T-helper 1 cell treated with Interleukin-12 subunit alpha and Interleukin-12 subunit beta and Interleukin-4 antibody, amounts not matched to agents 30 μg/mL and 1 μg/mL, for 36 hours (primary cell): ENCODE measurements around the gene CENATAC.
"Not testable (repeated sequence)": the region's sequence is repeated elsewhere in the genome, so short reads cannot be mapped to it uniquely, and the experiment has no call there.

Experiments used
- H3K27ac Mint-ChIP-seq: one replicate; pipeline ENCODE4 v1.8.0; 2021; ENCODE audit warnings: mild to moderate bottlenecking, mixed read lengths
- H3K27me3 Mint-ChIP-seq: one replicate; pipeline ENCODE4 v1.8.0; 2021; ENCODE audit warnings: low read depth, mixed read lengths
- H3K36me3 Mint-ChIP-seq: one replicate; pipeline ENCODE4 v1.8.0; 2021; ENCODE audit warnings: low read depth, mixed read lengths
- H3K4me1 Mint-ChIP-seq: one replicate; pipeline ENCODE4 v1.8.0; 2021; ENCODE audit warnings: low read depth, mixed read lengths
- H3K4me3 Mint-ChIP-seq: one replicate; pipeline ENCODE4 v1.8.0; 2021; ENCODE audit warnings: mild to moderate bottlenecking, moderate library complexity, mixed read lengths
- H3K9me3 Mint-ChIP-seq: one replicate; pipeline ENCODE4 v1.8.0; 2021; ENCODE audit warnings: mixed read lengths

CENATAC gene

GRCh38 chr11:119014209-119014924, 16.4 kb downstream of the CENATAC start:
- Mint-ChIP-seq H3K27ac (no peak overlapping the region), H3K27me3 (no peaks in the 10 kb centered on the region), H3K9me3 (no peaks in the 10 kb centered on the region), H3K4me1 (peaks cover 16% of the 10 kb centered on the region), H3K4me3 (no peak overlapping the region), H3K36me3 (peaks cover 59% of the 10 kb centered on the region)

- Mint-ChIP-seq H3K27me3 (no peaks in the 10 kb centered on the region), H3K4me1 (peaks cover 22% of the 10 kb centered on the region), H3K9me3 (no peaks in the 10 kb centered on the region), H3K36me3 (peaks cover 64% of the 10 kb centered on the region), H3K4me3 (no peak overlapping the region), H3K27ac (peak overlapping the region; percentile 13)
Measured at GRCh38 chr11:119015054-119015611, 17.2 kb downstream of the CENATAC start.

- Mint-ChIP-seq H3K36me3 (peaks cover 64% of the 10 kb centered on the region), H3K4me1 (peaks cover 24% of the 10 kb centered on the region), H3K4me3 (peak overlapping the region; percentile 28), H3K27me3 (no peaks in the 10 kb centered on the region), H3K9me3 (no peaks in the 10 kb centered on the region), H3K27ac (peak overlapping the region; percentile 26)
Measured at GRCh38 chr11:119016216-119017009, 18.5 kb downstream of the CENATAC start.

GRCh38 chr11:119017377-119017776, 19.4 kb downstream of the CENATAC start:
- H3K9me3 Mint-ChIP-seq, H3K27me3 Mint-ChIP-seq: not testable (repeated sequence)
- Mint-ChIP-seq H3K36me3 (peaks cover 71% of the 10 kb centered on the region), H3K4me1 (peaks cover 29% of the 10 kb centered on the region), H3K27ac (peak overlapping the region; percentile 100), H3K4me3 (peak overlapping the region; percentile 100)

- peaks cover 64% of the 10 kb centered on the region for H3K36me3 Mint-ChIP-seq
- H3K4me3 Mint-ChIP-seq: peak within 1 kb of the TSS; percentile 100
- H3K4me1 Mint-ChIP-seq: peaks cover 29% of the 10 kb centered on the region
- H3K27me3 Mint-ChIP-seq: no peaks in the 10 kb centered on the region
- H3K27ac Mint-ChIP-seq: peak within 1 kb of the TSS; percentile 100
- H3K9me3 Mint-ChIP-seq: no peaks in the 10 kb centered on the region
Measured at GRCh38 chr11:119018074-119018938, 20.4 kb downstream of the CENATAC start, which contains the start of the genes RPS25 and TRAPPC4. Gene RPS25 (minus strand): TSS chr11:119018343. CDS start chr11:119018284, 59 bp downstream. Gene TRAPPC4 (plus strand): TSS chr11:119018766. CDS start chr11:119018796, 30 bp downstream.

- Mint-ChIP-seq H3K36me3 (peaks cover 66% of the 10 kb centered on the region), H3K27me3 (no peaks in the 10 kb centered on the region), H3K4me1 (peaks cover 35% of the 10 kb centered on the region), H3K9me3 (no peaks in the 10 kb centered on the region), H3K4me3 (peak overlapping the region; percentile 100), H3K27ac (peak overlapping the region; percentile 100)
Measured at GRCh38 chr11:119019996-119020395, 22.1 kb downstream of the CENATAC start.

- Mint-ChIP-seq H3K4me3 (peak overlapping the region; percentile 58), H3K9me3 (no peaks in the 10 kb centered on the region), H3K4me1 (peaks cover 22% of the 10 kb centered on the region), H3K27me3 (no peaks in the 10 kb centered on the region), H3K27ac (peak overlapping the region; percentile 78), H3K36me3 (peaks cover 57% of the 10 kb centered on the region)
Measured at GRCh38 chr11:119021631-119022030, 23.7 kb downstream of the CENATAC start.

GRCh38 chr11:119023741-119024140, 25.8 kb downstream of the CENATAC start:
- Mint-ChIP-seq H3K9me3 (no peaks in the 10 kb centered on the region), H3K4me3 (no peak overlapping the region), H3K27me3 (no peaks in the 10 kb centered on the region), H3K36me3 (peaks cover 41% of the 10 kb centered on the region), H3K4me1 (peaks cover 24% of the 10 kb centered on the region), H3K27ac (no peak overlapping the region)

GRCh38 chr11:119024430-119025098, 26.6 kb downstream of the CENATAC start:
- H3K4me3 Mint-ChIP-seq: no peak overlapping the region
- peaks cover 32% of the 10 kb centered on the region for H3K4me1 Mint-ChIP-seq
- H3K27me3 Mint-ChIP-seq: no peaks in the 10 kb centered on the region
- peaks cover 41% of the 10 kb centered on the region for H3K36me3 Mint-ChIP-seq
- H3K27ac Mint-ChIP-seq: peak overlapping the region; percentile 52
- H3K9me3 Mint-ChIP-seq: no peaks in the 10 kb centered on the region

GRCh38 chr11:119025099-119025473, 27.1 kb downstream of the CENATAC start:
- Mint-ChIP-seq H3K4me1 (peaks cover 31% of the 10 kb centered on the region), H3K4me3 (no peak overlapping the region), H3K27ac (no peak overlapping the region), H3K36me3 (peaks cover 36% of the 10 kb centered on the region), H3K27me3 (no peaks in the 10 kb centered on the region), H3K9me3 (no peaks in the 10 kb centered on the region)

- Mint-ChIP-seq H3K4me1 (peaks cover 30% of the 10 kb centered on the region), H3K9me3 (no peaks in the 10 kb centered on the region), H3K4me3 (no peak overlapping the region), H3K36me3 (peaks cover 35% of the 10 kb centered on the region), H3K27me3 (no peaks in the 10 kb centered on the region), H3K27ac (peak overlapping the region; percentile 41)
Measured at GRCh38 chr11:119025541-119025940, 27.6 kb downstream of the CENATAC start.

- peaks cover 30% of the 10 kb centered on the region for H3K4me1 Mint-ChIP-seq
- no peaks in the 10 kb centered on the region for H3K9me3 Mint-ChIP-seq
- H3K27me3 Mint-ChIP-seq: no peaks in the 10 kb centered on the region
- H3K27ac Mint-ChIP-seq: no peak overlapping the region
- H3K36me3 Mint-ChIP-seq: peaks cover 34% of the 10 kb centered on the region
- no peak overlapping the region for H3K4me3 Mint-ChIP-seq
Measured at GRCh38 chr11:119025978-119026766, 28.2 kb downstream of the CENATAC start.

- Mint-ChIP-seq H3K36me3 (peaks cover 26% of the 10 kb centered on the region), H3K27me3 (no peaks in the 10 kb centered on the region), H3K27ac (no peak overlapping the region), H3K9me3 (no peaks in the 10 kb centered on the region), H3K4me3 (no peak overlapping the region), H3K4me1 (peaks cover 26% of the 10 kb centered on the region)
Measured at GRCh38 chr11:119026970-119027369, 29.0 kb downstream of the CENATAC start.
